Fibroblast of skin of left quadriceps (primary cell): ENCODE measurements around the gene TLX3.

ENCODE experiments used
- DNase-seq, 2 experiments: peaks; one replicate each; pipeline ENCODE4 v3.0.0-alpha.2; 2013; ENCODE audit warnings: low read depth in 2 of 2

The TLX3 gene

GRCh38 chr5:171306166-171306565 lies 2.9 kb upstream of the TLX3 start:
- DNase-seq = no peak

GRCh38 chr5:171306781-171307591 lies 2.1 kb upstream of the TLX3 start:
- DNase-seq = no peak

GRCh38 chr5:171307789-171308452 lies 1.1 kb upstream of the TLX3 start:
- DNase-seq = no peak

GRCh38 chr5:171309276-171310211 lies 496 bp downstream of the TLX3 start:
- no peak for DNase-seq

- DNase-seq = no peak
These were observed 1.3 kb downstream of the TLX3 start for GRCh38 chr5:171310212-171310818.

- no peak for DNase-seq
These were observed 1.8 kb downstream of the TLX3 start for GRCh38 chr5:171310819-171311321.

GRCh38 chr5:171311322-171312077 lies 2.5 kb downstream of the TLX3 start:
- DNase-seq = no peak

GRCh38 chr5:171312129-171312974 lies 3.3 kb downstream of the TLX3 start:
- no peak for DNase-seq

GRCh38 chr5:171313481-171314206 lies 4.6 kb downstream of the TLX3 start:
- no peak for DNase-seq

GRCh38 chr5:171314728-171315385 lies 5.8 kb downstream of the TLX3 start:
- DNase-seq = no peak

- DNase-seq = no peak
These were observed 6.4 kb downstream of the TLX3 start for GRCh38 chr5:171315386-171315891.

GRCh38 chr5:171315925-171316257 lies 6.8 kb downstream of the TLX3 start:
- no peak for DNase-seq

GRCh38 chr5:171316258-171317121 lies 7.4 kb downstream of the TLX3 start:
- no peak for DNase-seq

GRCh38 chr5:171317230-171317629 lies 8.2 kb downstream of the TLX3 start:
- no peak for DNase-seq

GRCh38 chr5:171318026-171318425 lies 9.0 kb downstream of the TLX3 start:
- DNase-seq = no peak

GRCh38 chr5:171321447-171321846 lies 12.4 kb downstream of the TLX3 start:
- no peak for DNase-seq

- DNase-seq = no peak
These were observed 13.5 kb downstream of the TLX3 start for GRCh38 chr5:171322527-171322926.

- no peak for DNase-seq
These were observed 14.0 kb downstream of the TLX3 start for GRCh38 chr5:171323007-171323406.
